Erythroblast (primary cell): ENCODE measurements around the gene ADM5.
A peak's percentile ranks its signal among the peaks of the same experiment; 100 is the strongest.

ENCODE experiments used
- DNase-seq, 2 experiments: peaks; one replicate each; lab custom pipeline; 2025; lab: John Stamatoyannopoulos, UW
- GATA1 ChIP-seq: IDR thresholded peaks from 2 replicates; pipeline ENCODE4 v1.6.1; 2011; ENCODE audit warnings: low read depth, mild to moderate bottlenecking, control low read depth, low read length, moderate library complexity
- POLR2A ChIP-seq: IDR thresholded peaks from 2 replicates; pipeline ENCODE4 v1.6.1; 2011; ENCODE audit warnings: mild to moderate bottlenecking, low read length

The ADM5 gene

GRCh38 chr19:49665351-49666119 is 23.9 kb upstream of the ADM5 start, which contains the start of the genes BCL2L12 and IRF3:
Gene BCL2L12, plus strand, starts transcription at chr19:49665933. Its CDS starts 760 bp downstream, at chr19:49666693.
Gene IRF3, minus strand, starts transcription at chr19:49665857. Its CDS starts 1,019 bp downstream, at chr19:49664838.
- TF ChIP-seq POLR2A: peak; percentile 80
- TF ChIP-seq GATA1: no peak
- peak; percentile 98 to 99 for DNase-seq

- no peak for DNase-seq
- TF ChIP-seq GATA1: no peak
- TF ChIP-seq POLR2A: no peak
Observed at GRCh38 chr19:49666120-49666444, 23.3 kb upstream of the ADM5 start.

GRCh38 chr19:49667473-49667872 is 21.9 kb upstream of the ADM5 start:
- DNase-seq: no peak
- TF ChIP-seq POLR2A (no peak), GATA1 (no peak)

- TF ChIP-seq GATA1 (no peak), POLR2A (no peak)
- no peak for DNase-seq
Observed at GRCh38 chr19:49669516-49669915, 19.9 kb upstream of the ADM5 start.

GRCh38 chr19:49672131-49672919 is 17.1 kb upstream of the ADM5 start:
- no peak for TF ChIP-seq POLR2A
- no peak for TF ChIP-seq GATA1
- DNase-seq: peak; percentile 75 to 84

GRCh38 chr19:49676136-49676783 is 13.1 kb upstream of the ADM5 start:
- peak; percentile 95 to 96 for DNase-seq
- TF ChIP-seq GATA1 (no peak), POLR2A (no peak)

GRCh38 chr19:49676784-49677230 is 12.6 kb upstream of the ADM5 start:
- TF ChIP-seq POLR2A: no peak
- no peak for TF ChIP-seq GATA1
- peak; percentile 100 for DNase-seq

- TF ChIP-seq POLR2A (peak; percentile 70), GATA1 (no peak)
Observed at GRCh38 chr19:49677231-49677900, 12.0 kb upstream of the ADM5 start, which contains the start of gene PRMT1. Gene PRMT1, plus strand, starts transcription at chr19:49677271. Its CDS starts 10 bp downstream, at chr19:49677281.

GRCh38 chr19:49677901-49678674 is 11.3 kb upstream of the ADM5 start:
- DNase-seq: peak; percentile 79 to 89
- TF ChIP-seq GATA1: no peak

More at GRCh38 chr19:49677231-49677900, 12.0 kb upstream of the ADM5 start, which contains the start of gene PRMT1:
- peak; percentile 75 to 77 for DNase-seq

GRCh38 chr19:49678985-49679770 is 10.2 kb upstream of the ADM5 start:
- DNase-seq: no peak
- no peak for TF ChIP-seq GATA1
- no peak for TF ChIP-seq POLR2A

- TF ChIP-seq POLR2A (no peak), GATA1 (no peak)
- no peak for DNase-seq
Observed at GRCh38 chr19:49679771-49680413, 9.5 kb upstream of the ADM5 start.
